IMR-90 (cell line): ENCODE results near the gene COL9A2.

Source experiments
- CEBPB ChIP-seq: IDR thresholded peaks from 2 replicates; pipeline ENCODE4 v1.6.1; 2012; ENCODE audit warnings: low read depth, low read length, improper control_type of control experiment
- CHD1 ChIP-seq: IDR thresholded peaks from 2 replicates; pipeline ENCODE4 v1.6.1; 2012; ENCODE audit warnings: low read depth, low read length, improper control_type of control experiment
- CTCF ChIP-seq: conservative IDR thresholded peaks from 2 replicates; pipeline ENCODE4 v1.5.1; 2012; ENCODE audit warnings: mild to moderate bottlenecking, low read depth, low read length, improper control_type of control experiment
- ELK1 ChIP-seq: fragments of 150-350 bp; IDR thresholded peaks from 2 replicates; pipeline ENCODE4 v1.6.1; 2016; ENCODE audit warnings: low read depth, mild to moderate bottlenecking, low read length, moderate library complexity, borderline replicate concordance
- FOS ChIP-seq: fragments of 150-350 bp; IDR thresholded peaks from 2 replicates; pipeline ENCODE4 v1.6.1; 2016; ENCODE audit warnings: low read depth, low read length
- MAFK ChIP-seq: IDR thresholded peaks from 2 replicates; pipeline ENCODE4 v1.6.1; 2012; ENCODE audit warnings: low read depth, low read length, improper control_type of control experiment
- MAZ ChIP-seq: IDR thresholded peaks from 2 replicates; pipeline ENCODE4 v1.6.1; 2012; ENCODE audit warnings: low read depth, mild to moderate bottlenecking, low read length, improper control_type of control experiment, moderate library complexity, borderline replicate concordance
- MXI1 ChIP-seq: IDR thresholded peaks from 2 replicates; pipeline ENCODE4 v1.6.1; 2012; ENCODE audit warnings: low read depth, mild to moderate bottlenecking, low read length, moderate library complexity, borderline replicate concordance
- POLR2A ChIP-seq: IDR thresholded peaks from 2 replicates; pipeline ENCODE4 v1.6.1; 2012; ENCODE audit warnings: mild to moderate bottlenecking, low read depth, low read length
- RAD21 ChIP-seq: IDR thresholded peaks from 2 replicates; pipeline ENCODE4 v1.6.1; 2012; ENCODE audit warnings: low read length, improper control_type of control experiment
- RCOR1 ChIP-seq: IDR thresholded peaks from 2 replicates; pipeline ENCODE4 v1.6.1; 2012; ENCODE audit warnings: mild to moderate bottlenecking, low read length, improper control_type of control experiment; ENCODE audit not compliant: insufficient replicate concordance
- RFX5 ChIP-seq: IDR thresholded peaks from 2 replicates; pipeline ENCODE4 v1.8.0; 2012; ENCODE audit warnings: low read depth, mild to moderate bottlenecking, low read length, moderate library complexity
- SMC3 ChIP-seq: fragments of 150-350 bp; IDR thresholded peaks from 2 replicates; pipeline ENCODE4 v1.6.1; 2016; ENCODE audit warnings: low read depth, mild to moderate bottlenecking, antibody characterized with exemption, low read length, moderate library complexity
- USF2 ChIP-seq: fragments of 150-350 bp; IDR thresholded peaks from 2 replicates; pipeline ENCODE4 v1.6.1; 2017; ENCODE audit warnings: mild to moderate bottlenecking, antibody characterized with exemption, low read length, low read depth

- TF ChIP-seq MAZ (no peak), CTCF (no peak), ELK1 (no peak), POLR2A (no peak), USF2 (no peak), SMC3 (no peak), RCOR1 (no peak), FOS (no peak), RFX5 (no peak), MXI1 (no peak), CHD1 (no peak), RAD21 (no peak), MAFK (no peak), CEBPB (no peak)
These were observed 4.6 kb downstream of the COL9A2 start for GRCh38 chr1:40312238-40313205.
